Esophagus squamous epithelium (tissue), 5 donors: ENCODE measurements around the gene PPP1R9A. TPM values are rescaled to one million over a fixed set of nuclear protein-coding genes. Genes with fewer than 3 reads are reported as not detected.

Source experiments
- DNase-seq: peaks from one replicate; lab custom pipeline; 2025; lab: John Stamatoyannopoulos, UW
- H3K27ac ChIP-seq, 4 donors: fragments of 200-600 bp; sonication (generic); one replicate each; pipeline ENCODE4 v1.5.1; 2016 to 2019; ENCODE audit warnings: mild to moderate bottlenecking in 1 of 4
- H3K27me3 ChIP-seq, 4 donors: fragments of 200-600 bp; sonication (generic); 1 replicate in 3 of 4; 2 replicates in 1 of 4; pipeline versions ENCODE4 v1.5.1 to v1.6.0; 2017 to 2021; ENCODE audit warnings: antibody characterized with exemption in 1 of 4
- H3K36me3 ChIP-seq, 3 donors: fragments of 200-600 bp; sonication (generic); one replicate each; pipeline ENCODE4 v1.5.1; 2016 to 2019
- H3K4me1 ChIP-seq, 3 donors: fragments of 200-600 bp; sonication (generic); one replicate each; pipeline ENCODE4 v1.5.1; 2017 to 2019
- H3K4me3 ChIP-seq, 4 donors: fragments of 200-600 bp; sonication (generic); 1 replicate in 3 of 4; 2 replicates in 1 of 4; pipeline ENCODE4 v1.5.1; 2016 to 2019; ENCODE audit warnings: mild to moderate bottlenecking in 2 of 4, moderate library complexity in 1 of 4
- H3K9me3 ChIP-seq, 3 donors: fragments of 200-600 bp; sonication (generic); one replicate each; pipeline ENCODE4 v1.5.1; 2016 to 2019
- CTCF ChIP-seq, 6 experiments: fragments of 450-650 bp in 4 of 6; fragments of 200-600 bp in 2 of 6; sonication (generic) in 2 of 6; IDR thresholded peaks; one replicate each; pipeline ENCODE4 v1.5.1; 2016 to 2019; ENCODE audit warnings: antibody characterized with exemption in 6 of 6, mild to moderate bottlenecking in 4 of 6, moderate library complexity in 4 of 6
- POLR2A ChIP-seq, 4 donors: fragments of 450-650 bp; IDR thresholded peaks; one replicate each; pipeline ENCODE4 v1.6.1; 2017; ENCODE audit warnings: antibody characterized with exemption in 4 of 4, mild to moderate bottlenecking in 4 of 4, moderate library complexity in 3 of 4
- WGBS, 2 donors: methylation state at CpG; one replicate each; pipeline ENCODE4 v1.1.5; 2018; 5-methylcytosine and 5-hydroxymethylcytosine counted together
- intact Hi-C: fragments of 100-400 bp; cut with DNase I; formaldehyde crosslinking; loops from one replicate; pipeline ENCODE4 v1.15.0; 2022
- total RNA-seq, 4 donors: library from RNA; depleted of rRNA; stranded (reverse); fragments of >200 nt; gene quantifications; one replicate each; pipeline ENCODE4 v1.1.0, GENCODE V29; 2016
- donor health status: DM: yes; HTN: yes; CAD: no.

The PPP1R9A gene
- total RNA-seq, 4 donors from 2014 or later, result 0.04 to 6.3 (median 1.0) TPM

GRCh38 chr7:94921911-94922310, 14.5 kb downstream of the PPP1R9A start:
- 62 to 80% methylated on average over 4 of the region's 4 CpGs for WGBS, 2 donors
- no peaks in the 10 kb centered on the region for H3K36me3 ChIP-seq

GRCh38 chr7:94922457-94922856, 15.1 kb downstream of the PPP1R9A start:
- intact Hi-C loops, result no loop called here
- H3K4me3 ChIP-seq, result no peak overlapping the region
- no peaks in the 10 kb centered on the region for H3K4me1 ChIP-seq
- H3K27ac ChIP-seq, result no peak overlapping the region
- TF ChIP-seq CTCF (IDR thresholded peaks at IDR 0.05) (no peak), POLR2A (IDR thresholded peaks at IDR 0.05) (no peak)
- no peak for DNase-seq
- no peaks in the 10 kb centered on the region for H3K9me3 ChIP-seq
- no peaks in the 10 kb centered on the region for H3K36me3 ChIP-seq
- WGBS, 2 donors, result 84 to 94% methylated on average over 1 of the region's 1 CpG
- H3K27me3 ChIP-seq, result no peaks in the 10 kb centered on the region

More at GRCh38 chr7:94921911-94922310, 14.5 kb downstream of the PPP1R9A start:
- H3K27ac ChIP-seq, result no peak overlapping the region
- no peak for TF ChIP-seq CTCF (IDR thresholded peaks at IDR 0.05)
- TF ChIP-seq POLR2A (IDR thresholded peaks at IDR 0.05), result no peak
- no peaks in the 10 kb centered on the region for H3K9me3 ChIP-seq
- H3K27me3 ChIP-seq, result no peaks in the 10 kb centered on the region
- H3K4me1 ChIP-seq, result no peaks in the 10 kb centered on the region
- no peak overlapping the region for H3K4me3 ChIP-seq
- intact Hi-C loops, result no loop called here
- no peak for DNase-seq

GRCh38 chr7:94923412-94923811, 16.0 kb downstream of the PPP1R9A start:
- Histone ChIP-seq H3K4me1 (no peaks in the 10 kb centered on the region), H3K36me3 (no peaks in the 10 kb centered on the region), H3K27me3 (no peaks in the 10 kb centered on the region), H3K9me3 (no peaks in the 10 kb centered on the region), H3K4me3 (no peak overlapping the region), H3K27ac (no peak overlapping the region)
- no peak for TF ChIP-seq POLR2A (IDR thresholded peaks at IDR 0.05)
- no peak for TF ChIP-seq CTCF (IDR thresholded peaks at IDR 0.05)
- intact Hi-C loops, result no loop called here
- no peak for DNase-seq

GRCh38 chr7:94928168-94928707, 20.8 kb downstream of the PPP1R9A start:
- Histone ChIP-seq H3K4me3 (no peak overlapping the region), H3K27ac (no peak overlapping the region), H3K36me3 (no peaks in the 10 kb centered on the region), H3K4me1 (no peaks in the 10 kb centered on the region), H3K27me3 (no peaks in the 10 kb centered on the region), H3K9me3 (no peaks in the 10 kb centered on the region)
- DNase-seq, result no peak
- TF ChIP-seq CTCF (IDR thresholded peaks at IDR 0.05), result no peak
- no peak for TF ChIP-seq POLR2A (IDR thresholded peaks at IDR 0.05)
- intact Hi-C loops, result no loop called here

GRCh38 chr7:94933256-94933990, 26.0 kb downstream of the PPP1R9A start:
- Histone ChIP-seq H3K27me3 (no peaks in the 10 kb centered on the region), H3K36me3 (no peaks in the 10 kb centered on the region), H3K9me3 (no peaks in the 10 kb centered on the region), H3K4me1 (no peaks in the 10 kb centered on the region), H3K27ac (no peak overlapping the region), H3K4me3 (no peak overlapping the region)
- 38 to 62% methylated on average over 3 of the region's 3 CpGs for WGBS, 2 donors
- no peak for DNase-seq
- TF ChIP-seq POLR2A (IDR thresholded peaks at IDR 0.05) (no peak), CTCF (IDR thresholded peaks at IDR 0.05) (no peak)
- intact Hi-C loops, result no loop called here
